Endothelial cell of umbilical vein (primary cell): ENCODE measurements around the gene SPG21. TPM values are rescaled to one million over a fixed set of nuclear protein-coding genes. Genes with fewer than 3 reads are reported as not detected.

Experiments used
- BruUV-seq: library from RNA; stranded (reverse); fragments of 400-500 nt; replicated peaks from 2 replicates; lab custom pipeline; 2021; lab: Mats Ljungman, UMichigan
- CTCF ChIA-PET: fragments of 300-600, 350-600 bp; sonication (Branson Sonifier 250); formaldehyde crosslinking; loops from one replicate; lab custom pipeline; 2021; ENCODE audit warnings: antibody characterized with exemption, inconsistent platforms; lab: Charles Lee
- POLR2A ChIA-PET: fragments of 300-600, 350-600 bp; sonication (Branson Sonifier 250); formaldehyde crosslinking; loops from one replicate; lab custom pipeline; 2021; ENCODE audit warnings: antibody characterized with exemption, inconsistent platforms; lab: Charles Lee
- DNase-seq: peaks from one replicate; pipeline ENCODE4 v3.0.0-alpha.2; 2011; ENCODE audit warnings: low read depth, low spot score
- FAIRE-seq: peaks from 2 replicates; lab custom pipeline; 2011; peaks lifted over from hg19 to GRCh38; lab: Jason Lieb, UNC
- H2AFZ ChIP-seq: 2 replicates; pipeline ENCODE4 v1.6.0; 2012; ENCODE audit warnings: low read depth, low read length, control low read depth, inconsistent platforms
- H3K27ac ChIP-seq: 2 replicates; pipeline ENCODE4 v1.5.1; 2011; ENCODE audit warnings: low read depth, mild to moderate bottlenecking, control low read depth, low read length, moderate library complexity; ENCODE audit not compliant: insufficient read depth
- H3K27me3 ChIP-seq, 2 experiments: 2 replicates each; pipeline versions ENCODE4 v1.6.0 to v1.6.1; 2011; ENCODE audit warnings: low read length in 2 of 2, mixed read lengths in 1 of 2; ENCODE audit not compliant: control insufficient read depth in 2 of 2, insufficient read depth in 2 of 2
- H3K36me3 ChIP-seq, 2 experiments: 2 replicates in 1 of 2; 3 replicates in 1 of 2; pipeline ENCODE4 v1.5.1; 2011; ENCODE audit warnings: low read length in 2 of 2, mild to moderate bottlenecking in 1 of 2, moderate library complexity in 1 of 2; ENCODE audit not compliant: control insufficient read depth in 2 of 2, insufficient read depth in 2 of 2; ENCODE audit errors: extremely low read depth in 1 of 2
- H3K4me1 ChIP-seq: 3 replicates; pipeline ENCODE4 v1.5.1; 2011; ENCODE audit warnings: mild to moderate bottlenecking, low read length; ENCODE audit not compliant: control insufficient read depth, insufficient read depth; ENCODE audit errors: extremely low read depth
- H3K4me2 ChIP-seq: 2 replicates; pipeline ENCODE4 v1.6.1; 2011; ENCODE audit warnings: low read length, control low read depth, mixed read lengths; ENCODE audit not compliant: insufficient read depth
- H3K4me3 ChIP-seq, 3 experiments: fragments of 200-600 bp in 1 of 3; sonication (generic), shearing (Covaris generic) in 1 of 3; replicated peaks in 1 of 3; 2 replicates each; pipeline ENCODE4 v1.5.1; 2011 to 2016; ENCODE audit warnings: control low read depth in 3 of 3, low read length in 3 of 3, mild to moderate bottlenecking in 2 of 3, inconsistent platforms in 1 of 3, low read depth in 1 of 3, moderate library complexity in 1 of 3; ENCODE audit not compliant: insufficient read depth in 1 of 3
- H3K79me2 ChIP-seq: 2 replicates; pipeline ENCODE4 v1.6.0; 2012; ENCODE audit warnings: low read length, inconsistent platforms; ENCODE audit not compliant: control insufficient read depth, insufficient read depth
- H3K9ac ChIP-seq: replicated peaks from 2 replicates; pipeline ENCODE3; 2011; ENCODE audit warnings: low read length, control low read depth; ENCODE audit not compliant: insufficient read depth; ENCODE audit errors: extremely low read depth
- H3K9me1 ChIP-seq: replicated peaks from 3 replicates; pipeline ENCODE4 v1.6.0; 2011; ENCODE audit warnings: mild to moderate bottlenecking, low read length; ENCODE audit not compliant: control insufficient read depth, insufficient read depth; ENCODE audit errors: extremely low read depth
- H3K9me3 ChIP-seq: replicated peaks from 2 replicates; pipeline ENCODE4 v1.5.1; 2012; ENCODE audit warnings: low read length, inconsistent platforms; ENCODE audit not compliant: control insufficient read depth, insufficient read depth
- H4K20me1 ChIP-seq: replicated peaks from 2 replicates; pipeline ENCODE3; 2011; ENCODE audit warnings: mild to moderate bottlenecking, low read length; ENCODE audit not compliant: control insufficient read depth, insufficient read depth; ENCODE audit errors: extremely low read depth
- CTCF ChIP-seq, 2 donors: IDR thresholded peaks; 1 replicate in 1 of 2; 2 replicates in 1 of 2; pipeline ENCODE4 v1.5.1; 2011; ENCODE audit warnings: low read length in 2 of 2, mild to moderate bottlenecking in 2 of 2, moderate library complexity in 2 of 2, control low read depth in 1 of 2, inconsistent platforms in 1 of 2, low read depth in 1 of 2; ENCODE audit not compliant: insufficient read depth in 1 of 2; ENCODE audit errors: extremely low read depth in 1 of 2
- EZH2 ChIP-seq: IDR thresholded peaks from 2 replicates; pipeline ENCODE4 v1.6.1; 2012; ENCODE audit warnings: borderline replicate concordance, low read depth, mild to moderate bottlenecking, moderate library complexity, low read length, inconsistent platforms; ENCODE audit not compliant: severe bottlenecking
- FOS ChIP-seq: IDR thresholded peaks from 2 replicates; pipeline ENCODE4 v1.6.1; 2011; ENCODE audit warnings: mild to moderate bottlenecking, low read length, moderate library complexity, borderline replicate concordance; ENCODE audit not compliant: insufficient read depth
- GATA2 ChIP-seq: IDR thresholded peaks from 2 replicates; pipeline ENCODE4 v1.7.0; 2011; ENCODE audit warnings: low read depth, mild to moderate bottlenecking, moderate library complexity, mixed read lengths, low read length; ENCODE audit not compliant: insufficient read length, insufficient read depth
- JUN ChIP-seq: IDR thresholded peaks from 2 replicates; pipeline ENCODE4 v1.6.1; 2011; ENCODE audit warnings: borderline replicate concordance, low read depth; ENCODE audit not compliant: insufficient read length, insufficient read depth
- MAX ChIP-seq: IDR thresholded peaks from 2 replicates; pipeline ENCODE4 v1.6.1; 2011; ENCODE audit not compliant: insufficient read depth, insufficient read length
- MYC ChIP-seq: IDR thresholded peaks from one replicate; pipeline ENCODE4 v1.6.1; 2011; ENCODE audit warnings: mild to moderate bottlenecking, low read depth, low read length
- POLR2A ChIP-seq: IDR thresholded peaks from 2 replicates; pipeline ENCODE4 v1.6.1; 2012; ENCODE audit warnings: low read depth, mild to moderate bottlenecking, control low read depth, low read length
- POLR2AphosphoS5 ChIP-seq: IDR thresholded peaks from 2 replicates; pipeline ENCODE4 v1.6.1; 2012; ENCODE audit warnings: low read depth, mild to moderate bottlenecking, control low read depth, low read length, moderate library complexity; ENCODE audit not compliant: insufficient read depth
- dilution Hi-C: fragments of 300-500 bp; cut with MboI; formaldehyde crosslinking; loops from one replicate; pipeline ENCODE4 v1.15.0; 2019; ENCODE audit warnings: low sequenced_read_pairs; ENCODE audit not compliant: extremely low pct_ligation_motif_present
- intact Hi-C: fragments of 100-400 bp; cut with micrococcal nuclease; formaldehyde crosslinking; loops from one replicate; pipeline ENCODE4 v1.10.0; 2022
- polyA plus RNA-seq, 4 experiments: library from polyadenylated mRNA; depleted of rRNA in 3 of 4; stranded (reverse) in 3 of 4; unstranded in 1 of 4; fragments of >200 nt; gene quantifications; 2 replicates each; pipeline versions ENCODE4 v1.2.1 to v1.2.3, GENCODE V29; 2011 to 2012; ENCODE audit warnings: missing spikeins in 1 of 4
- total RNA-seq: library from RNA; stranded (reverse); gene quantifications from 2 replicates; pipeline ENCODE4 v1.2.3, GENCODE V29; 2021

SPG21 gene
- total and polyA plus RNA-seq, 2 donors (not counting 3 experiments of a cell fraction or from before 2014, with no cell fraction given): 70.2 to 82.5 TPM

- intact Hi-C loops (no loop called here), dilution Hi-C loops (no loop called here)
- Histone ChIP-seq H3K4me2 (no peak overlapping the region), H4K20me1 (no peaks in the 10 kb centered on the region), H3K79me2 (no peaks in the 10 kb centered on the region), H3K27ac (no peak overlapping the region), H3K9me3 (no peaks in the 10 kb centered on the region), H3K27me3 (no peaks in the 10 kb centered on the region), H3K9me1 (no peaks in the 10 kb centered on the region), H3K9ac (no peak overlapping the region), H3K4me3 (no peak overlapping the region), H3K36me3 (no peaks in the 10 kb centered on the region), H3K4me1 (no peaks in the 10 kb centered on the region), H2AFZ (no peak overlapping the region)
- no peak for TF ChIP-seq MYC
- CTCF ChIA-PET: interaction anchor here (1.0 to 1.2 kb wide), 2 partner anchors 13 to 35 kb away, joined by 3 read pairs; no protein-coding TSS in a partner anchor
- no TSS peak for BruUV-seq
- DNase-seq: no peak
- POLR2A ChIA-PET: no interaction called here
- no peak for FAIRE-seq
Measured at GRCh38 chr15:64948916-64949315, 40.8 kb downstream of the SPG21 start.

- H3K27me3 ChIP-seq: no peaks in the 10 kb centered on the region
- no peak overlapping the region for H3K4me3 ChIP-seq
- DNase-seq: no peak
- intact Hi-C loops (no loop called here), dilution Hi-C loops (no loop called here)
- no peak for TF ChIP-seq MAX
- TF ChIP-seq POLR2A: no peak
- no peak for TF ChIP-seq CTCF (IDR thresholded peaks at IDR 0.05; ENCODE audit: extremely low read depth in 1 of 2, insufficient read depth in 1 of 2, low read depth in 1 of 2, low read length in 2 of 2)
- no peak for TF ChIP-seq POLR2AphosphoS5
- no peak for TF ChIP-seq FOS
- TF ChIP-seq MYC: no peak
- TF ChIP-seq EZH2: no peak
- no peak for TF ChIP-seq JUN
- no peak for TF ChIP-seq GATA2
- H2AFZ ChIP-seq: no peak overlapping the region
- no TSS peak for BruUV-seq
- H3K27ac ChIP-seq: no peak overlapping the region
- H3K9ac ChIP-seq: no peak overlapping the region
- no peak for FAIRE-seq
- H3K36me3 ChIP-seq: no peaks in the 10 kb centered on the region
- POLR2A ChIA-PET: no interaction called here
- no peaks in the 10 kb centered on the region for H3K79me2 ChIP-seq
- no peak overlapping the region for H3K4me2 ChIP-seq
- CTCF ChIA-PET: interaction anchor here (0.6 kb wide), 1 partner anchor 8 kb away, joined by 3 read pairs; no protein-coding TSS in a partner anchor
- no peaks in the 10 kb centered on the region for H4K20me1 ChIP-seq
- H3K9me1 ChIP-seq: no peaks in the 10 kb centered on the region
- H3K4me1 ChIP-seq: no peaks in the 10 kb centered on the region
- no peaks in the 10 kb centered on the region for H3K9me3 ChIP-seq
Measured at GRCh38 chr15:64947211-64947610, 42.5 kb downstream of the SPG21 start.
